ENCODE measurements around the gene PRKCZ.
A peak's percentile ranks its signal among the peaks of the same experiment; 100 is the strongest.

The PRKCZ gene

DNA sequence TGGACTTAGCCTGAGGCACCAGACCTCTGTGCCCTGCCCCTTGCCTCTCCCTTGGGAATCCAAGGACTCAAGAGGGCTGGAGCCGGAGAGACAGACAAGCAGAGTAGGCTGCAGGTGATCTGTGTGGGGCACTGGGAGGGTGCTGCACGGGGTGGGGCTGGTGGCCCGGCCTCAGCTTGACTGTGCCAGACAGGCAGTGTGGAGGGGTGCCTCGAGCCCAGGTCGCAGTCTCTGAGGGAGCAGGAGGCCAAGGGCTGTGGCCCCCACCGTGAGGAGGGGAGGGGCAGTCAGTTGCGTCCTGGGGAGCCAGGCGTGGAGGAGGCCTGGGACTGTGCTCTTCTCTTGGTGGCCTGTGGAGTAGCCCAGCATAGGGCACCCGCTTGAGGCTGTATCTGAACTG lies 27.0 kb upstream of the PRKCZ start:
- DNase-seq (ENCODE audit: low read depth), result no peak
- H3K4me3 ChIP-seq (ENCODE audit: low read depth, low read length), result no peak overlapping the region
- TF ChIP-seq, protein P1, sequence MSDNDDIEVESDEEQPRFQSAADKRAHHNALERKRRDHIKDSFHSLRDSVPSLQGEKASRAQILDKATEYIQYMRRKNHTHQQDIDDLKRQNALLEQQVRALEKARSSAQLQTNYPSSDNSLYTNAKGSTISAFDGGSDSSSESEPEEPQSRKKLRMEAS (IDR thresholded peaks at IDR 0.05; ENCODE audit: low read depth, low read length), result no peak
- TF ChIP-seq MYC (IDR thresholded peaks at IDR 0.05; ENCODE audit: low read depth, low read length) (no peak), POLR2A (IDR thresholded peaks at IDR 0.05; ENCODE audit: extremely low read depth, insufficient read length) (no peak)
- TF ChIP-seq, protein P2, sequence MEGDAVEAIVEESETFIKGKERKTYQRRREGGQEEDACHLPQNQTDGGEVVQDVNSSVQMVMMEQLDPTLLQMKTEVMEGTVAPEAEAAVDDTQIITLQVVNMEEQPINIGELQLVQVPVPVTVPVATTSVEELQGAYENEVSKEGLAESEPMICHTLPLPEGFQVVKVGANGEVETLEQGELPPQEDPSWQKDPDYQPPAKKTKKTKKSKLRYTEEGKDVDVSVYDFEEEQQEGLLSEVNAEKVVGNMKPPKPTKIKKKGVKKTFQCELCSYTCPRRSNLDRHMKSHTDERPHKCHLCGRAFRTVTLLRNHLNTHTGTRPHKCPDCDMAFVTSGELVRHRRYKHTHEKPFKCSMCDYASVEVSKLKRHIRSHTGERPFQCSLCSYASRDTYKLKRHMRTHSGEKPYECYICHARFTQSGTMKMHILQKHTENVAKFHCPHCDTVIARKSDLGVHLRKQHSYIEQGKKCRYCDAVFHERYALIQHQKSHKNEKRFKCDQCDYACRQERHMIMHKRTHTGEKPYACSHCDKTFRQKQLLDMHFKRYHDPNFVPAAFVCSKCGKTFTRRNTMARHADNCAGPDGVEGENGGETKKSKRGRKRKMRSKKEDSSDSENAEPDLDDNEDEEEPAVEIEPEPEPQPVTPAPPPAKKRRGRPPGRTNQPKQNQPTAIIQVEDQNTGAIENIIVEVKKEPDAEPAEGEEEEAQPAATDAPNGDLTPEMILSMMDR (IDR thresholded peaks at IDR 0.05; ENCODE audit: low read depth, low read length), result no peak

DNA sequence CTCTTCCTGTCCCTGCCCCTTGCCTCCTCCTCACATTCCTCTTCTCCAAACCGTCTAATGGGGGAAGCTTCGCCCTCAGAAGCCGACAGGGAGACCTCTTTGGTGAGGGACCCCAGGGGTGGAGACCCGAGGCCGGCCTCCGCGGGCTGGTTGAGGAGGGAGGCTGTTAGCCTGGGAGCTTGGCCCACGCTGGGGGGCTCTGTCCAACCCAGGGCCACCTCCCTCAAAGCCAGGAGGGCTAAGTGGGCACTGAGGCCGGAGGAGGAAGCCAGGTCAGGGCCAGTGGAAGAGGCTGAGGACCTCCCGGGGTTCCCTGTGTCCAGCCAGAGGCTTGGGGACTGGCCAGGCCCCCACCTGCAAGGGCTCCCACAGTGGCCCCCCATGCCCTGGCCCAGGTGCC lies 25.8 kb upstream of the PRKCZ start:
- no peak overlapping the region for H3K4me3 ChIP-seq (ENCODE audit: low read depth, low read length)
- TF ChIP-seq POLR2A (IDR thresholded peaks at IDR 0.05; ENCODE audit: extremely low read depth, insufficient read length) (no peak), MYC (IDR thresholded peaks at IDR 0.05; ENCODE audit: low read depth, low read length) (no peak)
- TF ChIP-seq, protein P1 (IDR thresholded peaks at IDR 0.05; ENCODE audit: low read depth, low read length), result no peak
- DNase-seq (ENCODE audit: low read depth), result no peak

DNA sequence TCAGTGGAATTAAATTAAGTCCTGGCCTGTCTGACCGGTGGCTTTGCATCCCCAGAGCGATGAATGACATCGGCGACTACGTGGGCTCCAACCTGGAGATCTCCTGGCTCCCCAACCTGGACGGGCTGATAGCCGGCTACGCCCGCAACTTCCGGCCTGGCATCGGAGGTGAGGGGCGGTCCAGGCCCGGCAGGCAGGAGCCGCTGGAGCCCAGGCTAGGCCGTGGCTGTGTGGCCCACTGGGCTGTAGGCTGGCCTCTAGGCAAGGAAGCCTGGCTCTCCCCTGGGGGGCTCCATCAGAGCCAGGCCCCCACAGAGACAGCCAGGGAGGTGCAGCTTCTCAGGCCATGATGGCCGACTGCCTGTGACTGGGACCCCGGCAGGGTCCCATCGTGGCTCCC lies 25.3 kb upstream of the PRKCZ start:
- DNase-seq (ENCODE audit: low read depth), result no peak
- no peak overlapping the region for H3K4me3 ChIP-seq (ENCODE audit: low read depth, low read length)
- TF ChIP-seq, protein P2 (IDR thresholded peaks at IDR 0.05; ENCODE audit: low read depth, low read length), result no peak
- TF ChIP-seq POLR2A (IDR thresholded peaks at IDR 0.05; ENCODE audit: extremely low read depth, insufficient read length) (no peak), MYC (IDR thresholded peaks at IDR 0.05; ENCODE audit: low read depth, low read length) (no peak)
- TF ChIP-seq, protein P1 (IDR thresholded peaks at IDR 0.05; ENCODE audit: low read depth, low read length), result no peak

DNA sequence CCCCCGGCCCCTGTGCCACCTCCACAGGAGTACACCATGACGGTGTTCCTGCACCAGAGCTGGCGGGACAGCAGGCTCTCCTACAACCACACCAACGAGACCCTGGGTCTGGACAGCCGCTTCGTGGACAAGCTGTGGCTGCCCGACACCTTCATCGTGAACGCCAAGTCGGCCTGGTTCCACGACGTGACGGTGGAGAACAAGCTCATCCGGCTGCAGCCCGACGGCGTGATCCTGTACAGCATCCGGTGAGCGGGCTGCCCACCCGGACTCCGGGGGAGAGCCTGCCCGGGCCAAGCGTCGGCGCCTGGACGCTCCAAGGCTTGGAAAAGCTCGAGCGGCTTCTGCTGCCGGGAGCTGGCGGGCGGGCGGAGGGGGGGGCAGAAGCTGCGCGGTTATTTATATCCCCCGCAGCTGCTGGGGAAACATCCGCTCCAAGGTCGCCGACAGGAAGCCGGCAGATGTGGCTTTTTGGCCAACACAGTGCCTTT lies 24.7 kb upstream of the PRKCZ start:
- no peak overlapping the region for H3K4me3 ChIP-seq (ENCODE audit: low read depth, low read length)
- TF ChIP-seq, protein P2 (IDR thresholded peaks at IDR 0.05; ENCODE audit: low read depth, low read length), result no peak
- TF ChIP-seq MYC (IDR thresholded peaks at IDR 0.05; ENCODE audit: low read depth, low read length), result peak; percentile 9; the same call in 1 of the 2 replicates
- DNase-seq (ENCODE audit: low read depth), result peak; percentile 85

DNA sequence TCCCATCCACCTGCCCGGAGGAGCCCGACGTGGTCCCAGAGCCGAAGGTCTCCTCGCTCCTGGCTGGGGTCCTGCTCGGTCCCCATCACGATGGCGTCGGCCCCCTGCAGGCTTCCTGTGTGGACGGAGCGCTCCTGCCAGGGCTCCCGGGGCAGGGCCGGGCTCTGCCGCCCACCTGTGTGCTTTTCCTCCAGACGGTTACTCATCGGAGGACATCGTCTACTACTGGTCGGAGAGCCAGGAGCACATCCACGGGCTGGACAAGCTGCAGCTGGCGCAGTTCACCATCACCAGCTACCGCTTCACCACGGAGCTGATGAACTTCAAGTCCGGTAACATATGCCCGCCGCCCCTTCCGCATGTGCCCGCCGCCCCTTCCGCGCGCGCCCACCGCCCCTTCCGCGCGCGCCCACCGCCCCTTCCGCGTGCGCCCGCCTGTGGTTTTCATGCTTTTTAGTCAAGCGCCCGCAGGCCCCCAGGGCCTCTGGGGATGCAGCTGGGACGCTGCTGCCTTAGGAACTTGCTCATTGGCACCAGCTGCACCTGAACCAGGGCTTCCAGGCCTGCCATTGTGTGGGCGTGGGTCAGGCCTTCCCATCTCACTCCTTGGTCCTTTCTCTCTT lies 22.1 kb upstream of the PRKCZ start:
- peak; percentile 81 for DNase-seq (ENCODE audit: low read depth)
- H3K4me3 ChIP-seq (ENCODE audit: low read depth, low read length), result no peak overlapping the region
- TF ChIP-seq, protein P1 (IDR thresholded peaks at IDR 0.05; ENCODE audit: low read depth, low read length), result no peak
- TF ChIP-seq, protein P2 (IDR thresholded peaks at IDR 0.05; ENCODE audit: low read depth, low read length), result no peak
- TF ChIP-seq MYC (IDR thresholded peaks at IDR 0.05; ENCODE audit: low read depth, low read length), result no peak
- no peak for TF ChIP-seq POLR2A (IDR thresholded peaks at IDR 0.05; ENCODE audit: extremely low read depth, insufficient read length)

DNA sequence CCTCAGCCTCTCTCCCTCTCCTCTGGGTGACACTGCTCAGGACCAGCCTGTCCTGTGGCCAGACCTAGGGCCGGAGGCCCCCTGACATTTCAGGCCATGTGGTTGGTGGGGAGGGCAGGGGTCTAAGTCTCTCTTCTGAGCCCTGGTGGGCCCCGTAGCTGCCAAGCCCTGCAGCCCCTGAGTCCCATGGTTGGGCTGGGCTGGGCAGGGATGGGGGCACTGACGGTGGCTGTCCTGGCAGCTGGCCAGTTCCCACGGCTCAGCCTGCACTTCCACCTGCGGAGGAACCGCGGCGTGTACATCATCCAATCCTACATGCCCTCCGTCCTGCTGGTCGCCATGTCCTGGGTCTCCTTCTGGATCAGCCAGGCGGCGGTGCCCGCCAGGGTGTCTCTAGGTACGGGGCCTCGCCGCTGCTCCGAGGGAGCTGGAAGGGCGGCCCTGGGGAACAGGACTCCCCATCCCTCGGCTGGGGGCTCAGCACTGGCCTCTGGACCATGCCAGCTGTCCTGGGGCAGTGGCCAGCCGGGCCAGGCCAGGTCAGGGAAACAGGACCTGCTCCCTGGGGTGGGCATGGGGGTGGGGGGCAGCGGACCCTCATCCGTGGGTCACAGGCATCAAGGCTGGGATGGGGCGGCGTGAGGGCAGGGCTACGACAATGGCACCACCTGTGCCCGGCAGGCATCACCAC lies 21.2 kb upstream of the PRKCZ start:
- no peak for DNase-seq (ENCODE audit: low read depth)
- no peak for TF ChIP-seq MYC (IDR thresholded peaks at IDR 0.05; ENCODE audit: low read depth, low read length)
- TF ChIP-seq, protein P1 (IDR thresholded peaks at IDR 0.05; ENCODE audit: low read depth, low read length), result no peak
- no peak for TF ChIP-seq POLR2A (IDR thresholded peaks at IDR 0.05; ENCODE audit: extremely low read depth, insufficient read length)
- no peak overlapping the region for H3K4me3 ChIP-seq (ENCODE audit: low read depth, low read length)

Data from NB4 (cell line).